Mononuclear cell (primary cell): ENCODE results near the gene AGAP5. TPM values are rescaled to one million over a fixed set of nuclear protein-coding genes. Genes with fewer than 3 reads are reported as not detected.
"Not testable (repeated sequence)": the region's sequence is repeated elsewhere in the genome, so short reads cannot be mapped to it uniquely, and the experiment has no call there.

ENCODE experiments used
- H3K27me3 ChIP-seq: 2 replicates; pipeline ENCODE4 v1.6.0; 2011; ENCODE audit warnings: low read length, control low read depth; ENCODE audit not compliant: insufficient read depth
- H3K4me1 ChIP-seq: 2 replicates; pipeline ENCODE4 v1.5.1; 2011; ENCODE audit warnings: mild to moderate bottlenecking, low read length, control low read depth; ENCODE audit not compliant: insufficient read depth
- H3K4me3 ChIP-seq: 2 replicates; pipeline ENCODE4 v1.5.1; 2011; ENCODE audit warnings: mild to moderate bottlenecking, low read length, moderate library complexity
- H3K9me3 ChIP-seq: 2 replicates; pipeline ENCODE4 v1.5.1; 2011; ENCODE audit warnings: low read depth, mild to moderate bottlenecking, control low read depth, low read length
- total RNA-seq: library from RNA; depleted of rRNA; stranded (reverse); fragments of >200 nt; gene quantifications from one replicate; pipeline ENCODE4 v1.2.3, GENCODE V29; 2012

AGAP5 gene
- total RNA-seq, 1 donor = 1.8 TPM

DNA sequence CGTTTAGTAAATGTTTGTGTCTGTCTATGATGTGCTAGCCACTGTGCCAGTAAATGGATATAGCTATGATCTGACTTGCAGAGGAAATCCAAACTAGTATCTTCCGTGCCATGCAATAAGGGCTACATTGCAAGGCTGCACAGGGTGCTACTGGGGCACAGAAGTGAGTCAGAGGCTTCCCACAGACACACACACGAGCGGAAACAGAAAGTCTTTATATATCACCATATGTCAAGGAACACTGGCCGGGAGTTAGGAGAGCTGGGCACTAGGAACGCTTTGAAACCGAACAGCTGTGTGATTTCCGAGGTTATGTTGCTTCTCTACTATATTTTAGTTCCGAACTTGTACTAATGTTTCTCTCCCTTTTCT is 31.9 kb upstream of the AGAP5 start:
- H3K4me3 ChIP-seq = peak overlapping the region; percentile 83
- not testable (repeated sequence) for H3K9me3 ChIP-seq, H3K27me3 ChIP-seq
- peaks cover 17% of the 10 kb centered on the region for H3K4me1 ChIP-seq

DNA sequence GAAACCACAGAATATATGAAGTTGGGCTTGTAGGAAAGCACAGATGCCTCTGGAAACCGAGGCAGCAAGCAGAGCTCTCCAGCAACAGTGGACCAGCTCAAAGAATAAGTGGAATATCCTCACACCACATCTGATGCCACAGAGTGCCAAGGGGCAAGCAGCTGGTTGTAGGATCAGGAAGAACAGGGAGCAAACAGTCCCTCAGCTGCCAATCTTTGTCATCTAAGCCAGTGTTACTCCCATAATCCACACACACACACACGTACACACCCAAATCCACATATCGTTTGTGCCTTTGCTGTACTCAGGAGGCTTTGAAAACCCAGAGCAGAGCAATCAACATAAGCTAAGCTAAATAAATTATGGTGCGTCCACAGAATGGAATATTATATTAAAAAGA is 25.6 kb upstream of the AGAP5 start:
- no peaks in the 10 kb centered on the region for H3K9me3 ChIP-seq

DNA sequence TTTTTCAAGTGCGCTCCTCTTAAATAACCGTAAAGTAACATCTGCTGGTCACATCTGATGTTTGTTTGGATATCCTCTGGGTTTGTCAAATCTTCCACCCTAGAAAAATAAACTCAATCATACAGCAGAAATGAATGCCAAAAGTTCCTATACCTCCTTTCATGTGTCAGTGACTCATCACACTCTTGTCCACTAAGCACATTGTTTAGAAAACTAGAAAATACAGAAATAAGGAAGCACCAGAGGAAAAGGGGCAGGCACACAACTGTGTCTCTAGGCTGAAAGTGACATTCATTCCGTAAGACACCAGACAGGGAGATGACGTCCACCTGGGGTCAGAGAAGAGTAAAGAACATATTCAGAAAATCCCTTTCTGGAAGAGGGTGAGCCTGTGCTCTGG is 22.7 kb upstream of the AGAP5 start:
- H3K9me3 ChIP-seq, H3K4me3 ChIP-seq, H3K4me1 ChIP-seq, H3K27me3 ChIP-seq: not testable (repeated sequence)

More for the DNA sequence above, 25.6 kb upstream of the AGAP5 start:
- Histone ChIP-seq H3K4me3 (no peak overlapping the region), H3K27me3 (no peaks in the 10 kb centered on the region), H3K4me1 (no peaks in the 10 kb centered on the region)

DNA sequence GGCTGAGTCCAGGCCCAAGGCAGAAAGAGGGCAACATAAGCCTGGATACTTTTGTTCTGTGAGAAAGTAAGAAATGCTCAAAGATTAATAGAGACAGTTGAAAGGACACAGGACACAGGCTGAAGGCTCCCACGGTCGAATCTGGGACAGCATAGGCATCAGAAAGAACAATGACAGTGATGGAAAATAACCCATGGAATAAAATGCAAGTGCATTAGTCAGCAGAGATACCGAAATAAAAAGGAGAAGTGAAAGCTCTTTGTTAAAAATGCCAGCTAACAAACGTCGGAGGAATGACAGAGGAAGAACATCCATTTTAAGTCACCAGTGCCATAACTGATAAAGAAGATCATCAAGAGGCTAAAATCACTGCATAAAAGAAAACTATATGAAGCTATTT is 19.6 kb upstream of the AGAP5 start:
- Histone ChIP-seq H3K27me3 (no peaks in the 10 kb centered on the region), H3K4me1 (peaks cover 10% of the 10 kb centered on the region), H3K9me3 (no peaks in the 10 kb centered on the region), H3K4me3 (no peak overlapping the region)

DNA sequence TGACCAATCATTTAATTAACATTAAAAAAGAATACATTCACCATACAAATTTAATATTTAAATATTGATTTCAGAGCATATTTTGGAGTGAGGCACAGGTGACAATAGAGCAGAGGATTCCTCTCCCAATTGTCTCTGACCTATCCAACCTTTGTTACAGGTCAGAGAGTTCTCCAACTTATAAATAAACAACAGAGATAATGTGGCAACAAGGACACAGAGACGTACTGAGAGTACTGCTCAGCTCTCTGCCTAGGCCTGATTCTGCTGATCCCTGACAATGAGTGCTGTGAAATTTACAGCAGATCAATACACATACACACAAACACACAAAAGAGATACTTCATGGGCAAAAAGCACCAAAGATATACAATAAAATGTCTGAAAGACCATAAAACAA is 18.3 kb upstream of the AGAP5 start:
- H3K4me3 ChIP-seq = no peak overlapping the region
- H3K27me3 ChIP-seq = no peaks in the 10 kb centered on the region
- peaks cover 10% of the 10 kb centered on the region for H3K4me1 ChIP-seq
- no peaks in the 10 kb centered on the region for H3K9me3 ChIP-seq

DNA sequence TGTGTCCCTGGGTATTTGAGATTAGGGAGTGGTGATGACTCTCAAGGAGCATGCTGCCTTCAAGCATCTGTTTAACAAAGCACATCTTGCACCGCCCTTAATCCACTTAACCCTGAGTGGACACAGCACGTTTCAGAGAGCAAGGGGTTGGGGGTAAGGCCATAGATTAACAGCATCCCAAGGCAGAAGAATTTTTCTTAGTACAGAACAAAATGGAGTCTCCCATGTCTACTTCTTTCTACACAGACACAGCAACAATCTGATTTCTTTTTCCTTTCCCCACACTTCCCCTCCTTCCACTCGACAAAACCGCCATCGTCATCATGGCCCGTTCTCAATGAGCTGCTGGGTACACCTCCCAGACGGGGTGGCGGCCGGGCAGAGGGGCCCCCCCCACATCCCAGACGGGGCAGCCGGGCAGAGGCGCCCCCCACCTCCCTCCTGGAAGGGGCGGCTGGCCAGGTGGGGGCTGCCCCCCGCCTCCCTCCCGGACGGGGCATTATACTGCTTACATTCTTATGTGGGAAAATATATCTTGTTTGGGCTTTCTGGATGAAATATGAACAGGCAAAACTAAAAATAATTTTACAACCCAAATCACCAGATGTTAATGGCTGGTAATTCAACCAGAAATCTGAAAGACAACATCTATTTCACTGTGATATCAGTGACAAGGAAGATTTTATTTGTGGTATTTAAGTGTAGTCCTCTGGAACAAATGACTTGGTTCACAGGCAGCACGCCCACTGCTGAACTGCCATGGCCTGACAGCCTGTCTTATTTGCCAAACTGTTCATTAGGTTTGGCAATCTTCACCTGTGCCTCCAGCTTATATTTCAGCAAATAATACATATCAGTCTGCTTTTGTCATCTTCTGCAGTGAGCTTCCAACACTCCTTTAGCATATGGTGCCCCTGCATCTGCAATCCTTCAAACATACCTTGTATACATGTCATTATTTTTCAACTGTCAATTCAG is 17.6 kb upstream of the AGAP5 start:
- not testable (repeated sequence) for H3K27me3 ChIP-seq, H3K9me3 ChIP-seq, H3K4me1 ChIP-seq, H3K4me3 ChIP-seq

DNA sequence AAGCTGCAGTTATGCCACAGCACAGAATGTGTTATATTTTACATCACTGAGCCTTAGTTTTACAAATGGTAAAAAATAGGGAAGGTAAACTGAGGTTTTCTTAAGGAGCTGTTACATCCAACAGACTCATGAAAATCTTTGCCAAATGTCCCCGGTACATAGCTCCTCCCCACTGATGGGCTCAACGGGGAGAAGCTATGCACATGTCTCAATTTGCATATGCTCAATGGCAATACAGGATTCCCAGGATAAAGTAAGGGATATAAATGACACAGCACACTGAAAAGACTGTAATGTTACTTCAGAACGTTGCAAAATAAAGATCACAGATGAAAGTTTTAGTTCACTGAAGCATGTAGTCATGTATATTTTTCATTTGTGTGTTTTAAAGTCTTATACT is 16.6 kb upstream of the AGAP5 start:
- H3K4me3 ChIP-seq, H3K9me3 ChIP-seq, H3K27me3 ChIP-seq, H3K4me1 ChIP-seq: not testable (repeated sequence)

DNA sequence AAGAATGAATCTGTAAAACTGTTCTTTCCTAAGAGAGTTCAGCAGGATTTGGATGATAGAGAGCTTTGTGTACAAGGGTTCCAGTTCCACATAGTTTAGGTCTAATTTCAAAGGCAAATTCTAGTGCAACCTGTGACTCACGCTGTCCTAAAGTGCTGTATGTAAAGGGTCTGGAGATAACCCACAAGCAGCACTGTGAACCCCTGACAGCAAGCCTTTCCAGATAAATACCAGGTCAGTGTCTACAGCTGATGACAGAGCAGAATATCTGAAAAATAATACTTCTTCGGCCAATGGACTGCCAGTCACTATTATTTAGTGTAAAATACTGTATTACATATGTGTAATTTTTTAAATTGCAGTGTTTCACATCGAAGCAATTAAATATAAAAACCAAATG is 16.0 kb upstream of the AGAP5 start:
- H3K27me3 ChIP-seq, H3K9me3 ChIP-seq, H3K4me3 ChIP-seq, H3K4me1 ChIP-seq: not testable (repeated sequence)

DNA sequence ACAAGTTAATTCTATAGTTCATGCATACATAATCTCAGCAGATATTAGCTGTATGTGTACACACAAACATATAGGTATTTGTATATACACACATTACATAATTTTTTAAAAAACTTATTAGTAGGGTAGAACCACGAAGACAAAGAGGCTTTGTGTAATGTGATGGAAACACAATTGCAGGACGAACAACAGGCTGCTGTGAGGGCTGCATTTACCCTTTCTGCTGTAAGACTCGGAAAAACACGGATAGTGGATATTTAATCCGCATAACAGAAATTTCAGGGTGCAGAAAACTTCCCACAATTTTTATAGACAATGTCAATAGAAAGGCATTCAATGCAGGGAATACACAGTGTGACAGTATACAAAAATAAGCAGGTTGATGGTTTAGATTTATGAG is 13.8 kb upstream of the AGAP5 start:
- H3K9me3 ChIP-seq, H3K4me3 ChIP-seq, H3K4me1 ChIP-seq, H3K27me3 ChIP-seq: not testable (repeated sequence)

DNA sequence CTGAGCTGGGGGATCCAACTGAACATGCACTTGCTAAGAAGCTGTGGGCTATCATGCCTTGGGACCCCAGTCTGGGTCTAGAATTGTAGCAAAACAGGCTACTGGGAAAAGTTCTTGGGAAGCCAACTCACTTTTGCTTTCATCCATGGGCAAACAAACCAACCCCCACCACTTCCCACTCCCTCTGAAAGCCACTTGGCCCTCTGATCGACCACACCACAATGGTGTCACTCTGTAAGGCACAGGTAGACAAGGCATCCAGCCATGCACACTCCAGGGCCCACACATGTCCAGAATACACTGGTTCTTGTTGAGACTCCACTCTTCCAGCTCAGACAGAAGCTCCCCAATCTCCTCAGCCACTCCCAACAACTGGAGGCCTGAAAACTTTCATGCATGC is 10.2 kb upstream of the AGAP5 start:
- H3K9me3 ChIP-seq, H3K27me3 ChIP-seq, H3K4me1 ChIP-seq, H3K4me3 ChIP-seq: not testable (repeated sequence)

DNA sequence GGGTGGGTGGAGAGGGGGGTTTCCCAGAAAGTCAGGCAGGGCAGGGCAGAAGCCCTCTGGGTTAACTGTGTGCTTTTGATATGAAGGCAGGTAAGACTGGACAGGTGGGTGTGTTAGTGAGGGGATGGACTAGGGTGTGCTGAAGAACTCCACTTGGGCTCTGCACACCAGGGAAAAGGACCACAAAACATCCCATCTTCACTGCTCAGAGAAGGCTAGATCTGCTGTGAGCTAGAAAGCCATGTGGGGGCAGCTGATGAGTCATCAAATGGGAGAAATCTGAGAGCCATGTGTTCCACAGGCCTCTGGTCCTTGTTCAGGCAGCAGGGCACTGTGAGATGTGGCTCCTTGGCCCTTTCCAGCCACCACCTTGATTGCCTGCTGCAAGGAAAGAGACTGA is 9.7 kb upstream of the AGAP5 start:
- not testable (repeated sequence) for H3K4me3 ChIP-seq, H3K27me3 ChIP-seq, H3K9me3 ChIP-seq

DNA sequence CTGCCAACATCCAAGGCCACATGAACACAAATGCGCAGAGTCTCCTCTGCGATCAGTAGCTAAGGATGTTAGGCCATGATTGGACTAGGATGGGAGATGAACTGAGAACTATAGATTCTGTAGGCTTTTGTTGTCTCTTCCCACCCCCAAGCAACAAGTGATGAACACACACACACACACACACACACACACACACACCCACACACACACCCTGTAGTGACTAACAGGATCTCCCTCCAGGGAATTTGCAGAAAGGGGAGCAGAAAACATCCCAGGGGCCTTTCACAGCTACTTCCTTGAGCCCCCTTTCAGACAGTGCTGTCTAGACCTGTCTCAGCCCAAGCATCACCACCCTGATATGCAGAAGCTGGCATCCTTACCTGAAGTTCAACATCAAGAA is 8.6 kb upstream of the AGAP5 start:
- not testable (repeated sequence) for H3K4me1 ChIP-seq, H3K27me3 ChIP-seq, H3K4me3 ChIP-seq, H3K9me3 ChIP-seq

More for the DNA sequence above, 9.7 kb upstream of the AGAP5 start:
- not testable (repeated sequence) for H3K4me1 ChIP-seq

DNA sequence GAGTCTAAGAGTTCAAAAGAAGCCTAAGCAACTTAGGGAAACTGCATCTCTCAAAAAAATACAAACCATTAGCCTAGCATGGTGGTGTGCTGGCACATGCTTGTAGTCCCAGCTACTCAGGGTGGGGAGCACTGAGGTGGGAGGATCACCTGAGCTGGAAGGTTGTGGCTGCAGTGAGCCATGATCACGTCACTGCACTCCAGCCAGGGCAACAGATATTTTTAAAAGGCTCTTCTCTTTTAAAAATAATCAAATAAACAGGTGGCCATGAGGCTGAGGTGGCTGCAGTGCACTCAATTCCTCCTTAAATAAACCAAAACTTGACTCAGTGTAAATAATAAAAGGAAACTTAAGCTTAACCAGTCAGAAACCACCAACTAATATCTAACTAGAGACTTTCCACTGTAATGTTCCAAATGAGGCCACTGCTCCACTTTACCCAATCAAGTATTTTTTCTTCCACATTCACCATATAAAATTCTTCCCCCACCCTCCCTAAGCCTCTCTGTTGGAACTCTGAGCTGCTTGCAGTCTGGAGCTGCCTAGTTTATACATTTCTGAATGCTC is 7.7 kb upstream of the AGAP5 start:
- H3K4me1 ChIP-seq, H3K27me3 ChIP-seq, H3K9me3 ChIP-seq, H3K4me3 ChIP-seq: not testable (repeated sequence)

DNA sequence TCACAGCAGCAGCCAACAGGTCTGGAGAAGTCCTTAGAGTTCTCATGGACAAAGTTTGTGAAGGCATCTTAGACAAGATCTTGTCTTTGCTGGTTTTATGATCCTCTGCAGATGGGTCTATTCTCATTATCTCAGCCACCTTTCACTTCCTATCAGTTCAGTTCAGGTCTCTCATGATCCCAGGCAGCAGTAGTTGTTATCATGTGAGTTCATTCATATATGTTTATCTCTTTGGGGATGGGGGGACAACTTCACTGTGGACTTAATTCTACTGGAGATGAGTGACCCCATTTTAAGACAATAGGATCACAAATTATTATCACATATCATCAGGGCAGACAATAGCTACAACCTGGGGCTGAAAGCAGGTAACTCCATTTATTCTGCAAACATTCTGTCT is 6.0 kb upstream of the AGAP5 start:
- not testable (repeated sequence) for H3K9me3 ChIP-seq, H3K4me1 ChIP-seq, H3K27me3 ChIP-seq, H3K4me3 ChIP-seq

DNA sequence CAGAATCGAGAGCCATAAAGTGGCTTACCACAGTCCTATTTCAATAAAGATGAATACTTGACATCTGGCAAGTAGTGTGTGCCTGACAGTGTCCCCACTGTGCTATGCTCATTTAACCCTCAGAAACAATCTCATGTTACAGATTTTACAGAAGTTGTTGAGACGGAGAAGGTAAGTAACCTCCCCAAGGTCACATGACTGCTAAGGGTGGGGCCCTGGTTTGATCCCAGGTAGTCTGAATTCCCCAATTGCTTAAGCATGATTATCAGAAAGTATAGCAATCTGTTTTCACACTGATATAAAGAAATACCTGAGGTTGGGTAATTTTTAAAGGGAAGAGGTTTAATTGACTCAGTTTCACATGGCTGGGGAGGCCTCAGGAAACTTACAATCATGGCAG is 910 bp upstream of the AGAP5 start:
- H3K9me3 ChIP-seq, H3K4me1 ChIP-seq, H3K4me3 ChIP-seq, H3K27me3 ChIP-seq: not testable (repeated sequence)

DNA sequence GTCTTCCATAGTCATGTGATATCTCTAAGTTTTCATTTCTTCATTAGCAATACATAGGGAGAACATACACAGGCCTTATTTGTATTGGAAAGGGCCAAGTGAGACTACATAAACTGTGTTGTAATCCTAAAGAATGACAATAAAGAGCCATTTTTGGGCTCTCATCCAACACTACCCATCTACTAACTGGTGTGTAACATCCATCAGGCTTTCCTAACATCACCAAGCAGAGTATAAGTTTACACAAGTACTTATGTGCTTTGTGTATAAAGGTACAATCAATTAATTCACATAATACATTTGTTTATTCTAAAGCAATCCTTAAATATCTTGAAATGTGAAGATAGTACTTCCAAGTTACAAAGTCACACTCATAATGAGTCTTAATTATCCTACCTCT is 2.6 kb downstream of the AGAP5 start:
- H3K9me3 ChIP-seq, H3K27me3 ChIP-seq, H3K4me3 ChIP-seq, H3K4me1 ChIP-seq: not testable (repeated sequence)
